Measurements from ENCODE around the gene FAM161A.
"Not testable (repeated sequence)": the region's sequence is repeated elsewhere in the genome, so short reads cannot be mapped to it uniquely, and the experiment has no call there.

FAM161A gene

GRCh38 chr2:61833971-61834370 lies 19.9 kb downstream of the FAM161A start:
- no peak for DNase-seq

- DNase-seq, result no peak
These were observed 21.5 kb downstream of the FAM161A start for GRCh38 chr2:61832183-61832841.

- DNase-seq, result no peak
These were observed 31.6 kb downstream of the FAM161A start for GRCh38 chr2:61822255-61822654.

GRCh38 chr2:61816480-61817355 lies 37.1 kb downstream of the FAM161A start:
- no peak for DNase-seq

GRCh38 chr2:61814539-61815160 lies 39.2 kb downstream of the FAM161A start:
- DNase-seq, result no peak

GRCh38 chr2:61813314-61813713 lies 40.5 kb downstream of the FAM161A start:
- DNase-seq, result not testable (repeated sequence)

- DNase-seq, result no peak
These were observed 42.0 kb downstream of the FAM161A start for GRCh38 chr2:61811821-61812220.

- DNase-seq, result not testable (repeated sequence)
These were observed 43.7 kb downstream of the FAM161A start for GRCh38 chr2:61810203-61810602.

GRCh38 chr2:61808693-61809092 lies 45.2 kb downstream of the FAM161A start:
- not testable (repeated sequence) for DNase-seq

GRCh38 chr2:61807036-61807757 lies 46.7 kb downstream of the FAM161A start:
- no peak for DNase-seq

- no peak for DNase-seq
These were observed 51.3 kb downstream of the FAM161A start for GRCh38 chr2:61802548-61802947.

- DNase-seq, result no peak
These were observed 54.8 kb downstream of the FAM161A start for GRCh38 chr2:61799099-61799498.

- DNase-seq, result not testable (repeated sequence)
These were observed 56.4 kb downstream of the FAM161A start for GRCh38 chr2:61797446-61797845.

- no peak for DNase-seq
These were observed 58.5 kb downstream of the FAM161A start for GRCh38 chr2:61795408-61795807.

GRCh38 chr2:61793389-61793836 lies 60.4 kb downstream of the FAM161A start:
- no peak for DNase-seq

- no peak for DNase-seq
These were observed 61.4 kb downstream of the FAM161A start for GRCh38 chr2:61792355-61792890.

- no peak for DNase-seq
These were observed 63.9 kb downstream of the FAM161A start for GRCh38 chr2:61789807-61790602.

GRCh38 chr2:61787941-61788563 lies 65.8 kb downstream of the FAM161A start:
- DNase-seq, result no peak

GRCh38 chr2:61786876-61787275 lies 67.0 kb downstream of the FAM161A start:
- no peak for DNase-seq

GRCh38 chr2:61785583-61785982 lies 68.3 kb downstream of the FAM161A start:
- no peak for DNase-seq

- DNase-seq, result no peak
These were observed 69.2 kb downstream of the FAM161A start for GRCh38 chr2:61784643-61785042.

Data from COR-L47 (cell line).